ENCODE data around the gene KRT6A.

DNA sequence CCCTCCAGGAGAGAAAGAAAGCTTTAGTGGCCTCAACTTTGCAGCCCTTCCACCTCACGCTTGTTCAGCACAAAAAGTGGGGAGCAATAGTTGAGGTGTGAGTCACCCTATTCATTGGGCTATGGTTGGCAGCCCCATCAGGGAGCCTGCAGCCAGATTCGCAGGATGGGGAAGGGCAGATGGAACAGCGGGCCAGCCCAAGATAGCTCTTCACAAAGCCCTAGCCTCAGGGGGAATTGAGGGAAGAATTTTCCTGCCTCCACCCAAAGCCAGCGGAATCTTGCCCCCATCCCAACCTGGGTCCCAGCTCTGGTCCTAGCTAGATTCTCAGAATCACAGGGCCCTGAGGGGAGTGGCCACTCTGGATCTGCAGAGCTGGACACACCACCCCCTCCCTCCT is 30.8 kb upstream of the KRT6A start:
- TF ChIP-seq, protein P1, sequence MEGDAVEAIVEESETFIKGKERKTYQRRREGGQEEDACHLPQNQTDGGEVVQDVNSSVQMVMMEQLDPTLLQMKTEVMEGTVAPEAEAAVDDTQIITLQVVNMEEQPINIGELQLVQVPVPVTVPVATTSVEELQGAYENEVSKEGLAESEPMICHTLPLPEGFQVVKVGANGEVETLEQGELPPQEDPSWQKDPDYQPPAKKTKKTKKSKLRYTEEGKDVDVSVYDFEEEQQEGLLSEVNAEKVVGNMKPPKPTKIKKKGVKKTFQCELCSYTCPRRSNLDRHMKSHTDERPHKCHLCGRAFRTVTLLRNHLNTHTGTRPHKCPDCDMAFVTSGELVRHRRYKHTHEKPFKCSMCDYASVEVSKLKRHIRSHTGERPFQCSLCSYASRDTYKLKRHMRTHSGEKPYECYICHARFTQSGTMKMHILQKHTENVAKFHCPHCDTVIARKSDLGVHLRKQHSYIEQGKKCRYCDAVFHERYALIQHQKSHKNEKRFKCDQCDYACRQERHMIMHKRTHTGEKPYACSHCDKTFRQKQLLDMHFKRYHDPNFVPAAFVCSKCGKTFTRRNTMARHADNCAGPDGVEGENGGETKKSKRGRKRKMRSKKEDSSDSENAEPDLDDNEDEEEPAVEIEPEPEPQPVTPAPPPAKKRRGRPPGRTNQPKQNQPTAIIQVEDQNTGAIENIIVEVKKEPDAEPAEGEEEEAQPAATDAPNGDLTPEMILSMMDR (IDR thresholded peaks at IDR 0.05), result no peak
- TF ChIP-seq EP300 (IDR thresholded peaks at IDR 0.05; ENCODE audit: low read depth) (no peak), POLR2A (IDR thresholded peaks at IDR 0.05) (no peak)

Data from transverse colon (tissue), 3 donors.